Heart right ventricle (tissue), 16 donors: ENCODE results near the gene ST7. TPM values are rescaled to one million over a fixed set of nuclear protein-coding genes. Genes with fewer than 3 reads are reported as not detected.
A peak's percentile ranks its signal among the peaks of the same experiment; 100 is the strongest.

Experiments used
- ATAC-seq, 8 donors: fragments of 200-7000 bp; cut with Tn5 transposase; one replicate each; pipeline ENCODE4 v1.9.1; 2020; ENCODE audit warnings: mild to moderate bottlenecking in 8 of 8, moderate library complexity in 8 of 8, moderate number of reproducible peaks in 1 of 8
- DNase-seq, 2 donors: peaks; one replicate each; pipeline ENCODE4 v3.0.0-alpha.2; 2020
- H3K27ac ChIP-seq, 10 donors: fragments of 200-600 bp; sonication (generic) in 2 of 10; one replicate each; pipeline versions ENCODE4 v1.5.0 to v1.8.0; 2020 to 2022; ENCODE audit warnings: mild to moderate bottlenecking in 3 of 10
- H3K27me3 ChIP-seq, 7 donors: fragments of 200-600 bp; one replicate each; pipeline ENCODE4 v1.8.0; 2021 to 2022; ENCODE audit warnings: mild to moderate bottlenecking in 2 of 7
- H3K36me3 ChIP-seq, 9 donors: fragments of 200-600 bp; sonication (generic) in 1 of 9; one replicate each; pipeline versions ENCODE4 v1.5.0 to v1.8.0; 2020 to 2022; ENCODE audit warnings: mild to moderate bottlenecking in 2 of 9
- H3K4me1 ChIP-seq, 9 donors: fragments of 200-600 bp; sonication (generic) in 1 of 9; one replicate each; pipeline versions ENCODE4 v1.5.0 to v1.8.0; 2020 to 2022; ENCODE audit warnings: mild to moderate bottlenecking in 4 of 9
- H3K4me3 ChIP-seq, 10 donors: fragments of 200-600 bp; sonication (generic) in 2 of 10; one replicate each; pipeline versions ENCODE4 v1.5.0 to v1.8.0; 2020 to 2022; ENCODE audit warnings: mild to moderate bottlenecking in 7 of 10, moderate library complexity in 2 of 10
- H3K9me3 ChIP-seq, 11 donors: fragments of 200-600 bp in 10 of 11; sonication (generic) in 2 of 11; one replicate each; pipeline versions ENCODE4 v1.5.0 to v1.8.0; 2013 to 2022; ENCODE audit warnings: mild to moderate bottlenecking in 2 of 11, control low read depth in 1 of 11, moderate library complexity in 1 of 11
- WGBS, 2 donors: extraction: QIAGEN DNeasy Blood & Tissue Kit; methylation state at CpG; one replicate each; pipeline ENCODE4 v1.1.7; 2013; ENCODE audit warnings: inconsistent platforms in 1 of 2; 5-methylcytosine and 5-hydroxymethylcytosine counted together
- intact Hi-C, 10 donors: fragments of 100-400 bp; cut with DNase I; formaldehyde crosslinking; loops; one replicate each; pipeline versions ENCODE4 v1.11.1 to v1.14.2; 2022
- polyA plus RNA-seq, 2 donors: library from polyadenylated mRNA; stranded (reverse); fragments of 200-250 nt; gene quantifications; one replicate each; pipeline ENCODE4 v1.2.3, GENCODE V29; 2013
- total RNA-seq, 10 donors: library from RNA; stranded (reverse); fragmentation: NEBNext Ultra II Directional in 3 of 10; extraction: Animal tissue kit (Norgen Biotek cat#: 25700) in 3 of 10; gene quantifications; one replicate each; pipeline versions ENCODE4 v1.2.1 to v1.2.4, GENCODE V29; 2021 to 2023
- TF ChIP-seq, protein P1 (sequence below), 9 donors: fragments of 200-600 bp; sonication (generic) in 2 of 9; IDR thresholded peaks; one replicate each; pipeline versions ENCODE4 v1.5.0 to v1.8.0; 2021 to 2022; ENCODE audit warnings: antibody characterized with exemption in 9 of 9, mild to moderate bottlenecking in 5 of 9, moderate library complexity in 1 of 9
- donor health status: Arrhythmogenic right ventricular cardiomyopathy.
- donor health status: ischemic (EF 13 %, LVEDD 7.1; RV severe dilation, severe dysfunction).
- donor health status: healthy with polysubstance abuse.
- donor health status: DM: no; HTN: yes; CAD: no.
- donor health status: DM: no; HTN: no; CAD: no.
- donor health status: ischemic (EF 25% LVEDD 6.9; RV normal size, moderate dysfunction).
- donor health status: ischemic (EF 25% LVEDD 5.7; RV mildly dilated, moderate dysfunction).
- donor health status: healthy.
- donor health status: DM: yes; HTN: yes; CAD: no.
- donor health status: Ischemic cardiomyopathy.
- donor health status: ischemic (EF 35%, LVEDD 5.7; RV mildly dilated, moderate dysfunction).
- donor health status: nonischemic (EF 11% LVEDD 7.7; RV severe dilation, severe dysfunction).
- donor health status: DM: yes; HTN: yes; CAD: no.
- donor health status: PGD.
- donor health status: ischemic (EF 29% LVEDD 5.4; RV normal size, mild dysfunction).
- donor health status: nonischemic (EF 23%, LVEDD 6.1; RV moderate dilation, normal function).

ST7 gene
- total and polyA plus RNA-seq, 12 donors = 20.1 to 40.2 (median 23.4) TPM

GRCh38 chr7:117225536-117225935 is 272.2 kb downstream of the ST7 start:
- Histone ChIP-seq H3K27ac (no peak overlapping the region), H3K36me3 (peaks cover 0 to 43% (median 4%) of the 10 kb centered on the region in 9 donors), H3K4me3 (no peak overlapping the region), H3K4me1 (peaks cover 0 to 6% (median 0%) of the 10 kb centered on the region in 9 donors), H3K27me3 (no peaks in the 10 kb centered on the region), H3K9me3 (no peaks in the 10 kb centered on the region)
- ATAC-seq (no peak), DNase-seq (no peak)
- TF ChIP-seq, protein P1, sequence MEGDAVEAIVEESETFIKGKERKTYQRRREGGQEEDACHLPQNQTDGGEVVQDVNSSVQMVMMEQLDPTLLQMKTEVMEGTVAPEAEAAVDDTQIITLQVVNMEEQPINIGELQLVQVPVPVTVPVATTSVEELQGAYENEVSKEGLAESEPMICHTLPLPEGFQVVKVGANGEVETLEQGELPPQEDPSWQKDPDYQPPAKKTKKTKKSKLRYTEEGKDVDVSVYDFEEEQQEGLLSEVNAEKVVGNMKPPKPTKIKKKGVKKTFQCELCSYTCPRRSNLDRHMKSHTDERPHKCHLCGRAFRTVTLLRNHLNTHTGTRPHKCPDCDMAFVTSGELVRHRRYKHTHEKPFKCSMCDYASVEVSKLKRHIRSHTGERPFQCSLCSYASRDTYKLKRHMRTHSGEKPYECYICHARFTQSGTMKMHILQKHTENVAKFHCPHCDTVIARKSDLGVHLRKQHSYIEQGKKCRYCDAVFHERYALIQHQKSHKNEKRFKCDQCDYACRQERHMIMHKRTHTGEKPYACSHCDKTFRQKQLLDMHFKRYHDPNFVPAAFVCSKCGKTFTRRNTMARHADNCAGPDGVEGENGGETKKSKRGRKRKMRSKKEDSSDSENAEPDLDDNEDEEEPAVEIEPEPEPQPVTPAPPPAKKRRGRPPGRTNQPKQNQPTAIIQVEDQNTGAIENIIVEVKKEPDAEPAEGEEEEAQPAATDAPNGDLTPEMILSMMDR (IDR thresholded peaks at IDR 0.05) = no peak
- 74 to 80% methylated on average over 6 of the region's 6 CpGs for WGBS, 2 donors
- intact Hi-C loops = no loop called here

GRCh38 chr7:117227091-117227490 is 273.8 kb downstream of the ST7 start:
- peak in 3 of 8 donors; percentile 65 to 75 (median 72) for ATAC-seq
- H3K4me3 ChIP-seq = no peak overlapping the region
- intact Hi-C loops = no loop called here
- 45 to 64% methylated on average over 4 of the region's 4 CpGs for WGBS, 2 donors
- peaks cover 0 to 28% (median 3%) of the 10 kb centered on the region in 9 donors for H3K36me3 ChIP-seq
- no peak overlapping the region for H3K27ac ChIP-seq
- H3K9me3 ChIP-seq = no peaks in the 10 kb centered on the region
- peaks cover 0 to 6% (median 0%) of the 10 kb centered on the region in 9 donors for H3K4me1 ChIP-seq
- TF ChIP-seq, protein P1 (IDR thresholded peaks at IDR 0.05) = no peak
- H3K27me3 ChIP-seq = no peaks in the 10 kb centered on the region
- no peak for DNase-seq

DNA sequence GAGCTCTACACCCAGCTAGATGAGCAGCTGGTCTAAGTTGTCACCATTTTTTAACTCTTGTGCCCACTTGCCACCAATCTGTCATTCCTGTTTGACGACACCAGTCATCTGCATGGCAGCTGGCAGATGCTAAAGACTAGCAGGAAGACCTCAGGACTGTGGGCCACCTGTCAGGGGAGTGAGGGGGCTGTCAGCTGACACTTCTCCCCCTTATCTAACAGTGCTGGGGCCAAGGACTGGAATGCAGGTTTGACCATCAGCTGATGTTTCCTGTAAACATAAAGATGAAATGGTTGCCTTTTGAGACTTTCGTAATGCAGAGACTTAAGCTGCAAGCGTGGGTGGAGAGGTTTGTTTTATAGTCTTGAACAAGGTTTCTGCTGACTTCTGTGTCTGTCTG is 276.0 kb downstream of the ST7 start:
- H3K9me3 ChIP-seq = no peaks in the 10 kb centered on the region
- peaks cover 0 to 10% (median 0%) of the 10 kb centered on the region in 9 donors for H3K36me3 ChIP-seq
- H3K27me3 ChIP-seq = no peaks in the 10 kb centered on the region
- ATAC-seq (no peak), DNase-seq (no peak)
- H3K4me3 ChIP-seq = no peak overlapping the region
- TF ChIP-seq, protein P1 (IDR thresholded peaks at IDR 0.05) = no peak
- intact Hi-C loops = no loop called here
- 74 to 79% methylated on average over 3 of the region's 3 CpGs for WGBS, 2 donors
- H3K4me1 ChIP-seq = peaks cover 0 to 6% (median 0%) of the 10 kb centered on the region in 9 donors
- H3K27ac ChIP-seq = no peak overlapping the region

DNA sequence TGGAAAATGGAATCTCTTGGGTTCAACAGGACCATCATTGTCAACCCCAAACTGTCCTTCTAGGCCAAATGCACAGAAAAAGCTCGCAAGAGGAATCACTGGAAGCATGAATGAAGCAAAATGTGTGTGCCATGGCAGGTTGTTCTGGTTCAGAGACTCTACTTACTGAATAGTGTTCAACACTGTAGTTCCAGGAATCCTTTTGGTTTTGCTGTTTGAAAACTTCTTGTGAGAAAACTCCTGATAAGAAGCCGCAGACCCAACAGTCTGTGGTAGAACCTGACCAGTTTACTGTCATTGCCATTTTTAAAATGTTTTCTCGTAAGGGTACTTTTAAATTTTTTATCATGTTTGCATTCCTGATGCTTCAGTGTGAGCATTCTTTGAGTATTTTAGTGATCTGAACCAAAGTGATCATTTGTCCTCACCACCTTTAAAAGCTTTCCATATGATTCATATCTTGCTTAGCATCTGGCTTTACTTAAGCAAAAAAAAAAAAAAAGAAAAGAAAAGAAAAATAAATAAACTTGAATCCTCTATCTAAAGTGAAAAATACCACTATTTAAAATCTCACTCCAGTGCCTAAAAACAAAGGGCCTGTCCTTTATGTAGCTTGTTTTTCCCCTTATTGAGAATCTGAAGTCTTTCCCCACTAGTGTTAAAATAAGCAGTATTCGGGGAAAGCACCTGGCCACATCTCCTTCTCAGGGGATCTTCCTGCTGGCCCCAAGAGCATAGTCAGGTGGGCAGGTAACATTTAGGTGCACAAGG is 277.2 kb downstream of the ST7 start:
- Histone ChIP-seq H3K9me3 (peaks cover 0 to 3% (median 0%) of the 10 kb centered on the region in 11 donors), H3K4me3 (no peak overlapping the region), H3K4me1 (peaks cover 0 to 6% (median 0%) of the 10 kb centered on the region in 9 donors), H3K27ac (no peak overlapping the region), H3K27me3 (no peaks in the 10 kb centered on the region), H3K36me3 (peaks cover 0 to 5% (median 0%) of the 10 kb centered on the region in 9 donors)
- no peak for ATAC-seq
- DNase-seq = no peak
- TF ChIP-seq, protein P1 (IDR thresholded peaks at IDR 0.05) = no peak
- 90 to 93% methylated on average over 4 of the region's 4 CpGs for WGBS, 2 donors
- intact Hi-C loops = no loop called here
